NCI-H345 (cell line): ENCODE measurements around the gene TMEM26.
A peak's percentile ranks its signal among the peaks of the same experiment; 100 is the strongest.

ENCODE experiments used
- DNase-seq: peaks from one replicate; lab custom pipeline; 2025; lab: John Stamatoyannopoulos, UW

TMEM26 gene

DNA sequence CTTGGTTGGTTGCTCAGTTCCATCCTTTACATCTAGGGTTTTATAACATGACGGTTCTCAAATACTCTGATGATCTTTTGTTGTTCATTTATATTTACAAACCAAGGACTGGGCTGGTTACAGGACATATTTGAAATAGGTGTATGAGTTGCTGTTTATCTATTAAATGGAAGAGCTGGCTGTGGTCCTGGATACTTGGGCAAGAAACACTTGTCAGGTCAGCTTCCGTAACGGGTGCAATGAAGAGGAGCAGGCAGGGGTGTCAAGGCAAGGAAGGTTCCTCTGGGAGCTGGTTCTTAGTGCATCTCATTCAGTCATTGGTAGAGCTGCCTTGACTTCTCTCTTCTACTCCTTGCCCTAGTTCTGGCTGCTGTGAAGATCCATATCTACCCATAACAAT lies 4.8 kb upstream of the TMEM26 start:
- no peak for DNase-seq

DNA sequence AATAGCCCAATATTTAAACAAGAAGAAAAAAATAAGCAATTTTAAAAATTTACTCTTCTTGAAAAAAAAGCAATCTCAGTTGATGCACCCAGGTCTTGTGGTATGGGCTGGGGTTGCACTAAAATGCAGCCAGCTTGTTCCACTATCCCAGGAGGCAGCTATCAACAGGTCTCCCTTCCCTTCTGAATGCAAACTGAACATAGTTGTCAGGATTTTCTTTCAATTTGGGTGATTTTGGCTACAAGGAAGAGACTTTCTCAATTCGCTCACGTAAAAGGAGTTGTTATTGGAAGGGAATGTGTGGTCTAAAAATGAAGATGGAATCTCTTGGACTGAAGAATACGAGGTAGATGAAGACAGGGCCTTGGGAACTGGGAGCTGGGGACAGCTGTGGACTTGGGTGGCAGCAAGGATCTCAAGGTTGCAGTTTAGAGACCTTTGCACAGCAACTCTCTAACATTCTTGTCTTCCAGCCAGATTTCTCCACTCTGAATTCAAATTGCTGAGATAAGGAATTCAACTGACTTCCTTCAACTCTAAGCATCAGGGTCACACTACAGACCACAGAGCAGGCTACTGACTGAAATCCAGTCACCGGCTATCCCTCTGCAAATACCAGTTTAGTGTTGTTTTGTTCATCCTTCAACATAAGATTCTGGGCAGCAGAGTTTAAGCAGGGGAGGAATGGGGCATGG lies 3.1 kb upstream of the TMEM26 start:
- DNase-seq: no peak

DNA sequence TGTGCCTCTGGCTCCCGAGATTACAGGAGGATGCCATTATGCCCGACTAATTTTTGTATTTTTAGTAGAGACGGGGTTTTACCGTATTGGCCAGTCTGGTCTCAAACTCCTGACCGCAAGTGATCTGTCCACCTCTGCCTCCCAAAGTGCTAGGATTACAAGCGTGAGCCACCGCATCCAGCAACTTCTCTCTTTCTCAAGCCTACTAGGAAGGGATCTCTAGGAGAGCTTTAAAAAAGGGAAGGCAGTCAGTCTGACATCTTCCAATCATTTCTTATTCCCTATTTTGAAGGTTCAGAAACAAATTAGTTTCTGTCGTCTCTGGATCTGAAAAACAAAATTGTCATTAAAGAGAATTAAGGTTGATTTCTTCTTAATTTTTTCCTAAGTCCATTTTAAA lies 2.5 kb upstream of the TMEM26 start:
- DNase-seq: no peak

DNA sequence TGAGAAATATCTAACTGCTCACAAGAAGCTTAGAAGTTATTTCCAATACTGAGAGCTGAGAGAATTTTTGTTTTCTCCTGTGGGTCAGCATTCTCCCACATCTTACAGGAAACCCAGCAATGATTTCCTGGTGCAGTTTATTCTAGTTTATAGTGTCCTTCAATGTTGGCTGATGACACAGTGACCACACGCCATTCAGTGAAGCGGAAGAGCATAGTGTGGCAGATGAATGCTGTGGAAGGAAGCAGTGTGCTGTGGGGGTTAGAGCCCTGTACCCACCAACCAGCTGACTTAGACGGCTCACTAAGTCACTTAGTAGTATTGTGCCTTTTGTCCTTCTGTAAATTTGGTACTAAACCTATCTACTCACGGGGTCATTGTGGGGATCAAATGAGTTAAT lies 1.4 kb upstream of the TMEM26 start:
- no peak for DNase-seq

DNA sequence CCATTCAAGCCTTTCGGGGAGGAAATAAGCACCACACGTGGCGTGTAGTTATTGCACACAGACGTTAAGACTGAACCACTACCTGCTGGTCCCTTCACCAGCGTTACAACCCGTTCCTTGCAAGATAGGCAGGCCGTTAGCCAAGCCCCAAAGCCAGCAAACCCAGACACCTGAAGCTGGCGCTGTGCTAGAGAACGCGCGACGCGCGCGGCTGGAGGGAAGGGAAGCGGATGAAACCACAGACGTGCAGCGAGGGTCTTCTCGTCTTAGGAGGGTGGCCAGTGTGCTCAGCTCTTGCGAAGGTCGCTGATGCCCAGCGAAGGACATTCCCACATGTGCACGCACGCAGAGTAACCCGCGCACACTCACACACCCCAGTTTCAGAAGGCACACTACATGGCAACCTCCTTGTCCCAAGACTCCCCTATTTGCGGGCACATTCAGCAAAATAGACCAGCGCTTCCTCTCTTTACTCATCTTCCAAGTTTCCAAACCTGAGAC lies 980 bp downstream of the TMEM26 start:
- peak; percentile 11 for DNase-seq

DNA sequence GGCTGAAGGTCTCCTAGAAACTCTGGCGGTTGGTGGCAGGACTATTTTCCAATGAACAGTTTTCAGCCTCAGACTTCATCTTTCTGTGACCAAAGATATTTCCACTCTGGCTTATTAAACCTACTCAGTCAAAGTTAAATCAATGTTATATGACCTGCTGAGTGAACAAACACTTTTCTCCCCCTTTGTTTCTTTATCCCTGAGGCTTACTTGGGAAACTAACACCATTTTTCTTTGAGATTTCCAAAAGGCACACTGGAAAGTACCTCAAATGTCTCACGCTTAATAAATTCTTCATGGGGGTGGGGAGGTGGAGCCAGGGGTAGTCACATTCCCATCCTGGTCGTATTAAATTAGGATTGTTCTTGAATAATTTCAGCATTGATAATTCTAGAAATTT lies 1.8 kb downstream of the TMEM26 start:
- DNase-seq: no peak

DNA sequence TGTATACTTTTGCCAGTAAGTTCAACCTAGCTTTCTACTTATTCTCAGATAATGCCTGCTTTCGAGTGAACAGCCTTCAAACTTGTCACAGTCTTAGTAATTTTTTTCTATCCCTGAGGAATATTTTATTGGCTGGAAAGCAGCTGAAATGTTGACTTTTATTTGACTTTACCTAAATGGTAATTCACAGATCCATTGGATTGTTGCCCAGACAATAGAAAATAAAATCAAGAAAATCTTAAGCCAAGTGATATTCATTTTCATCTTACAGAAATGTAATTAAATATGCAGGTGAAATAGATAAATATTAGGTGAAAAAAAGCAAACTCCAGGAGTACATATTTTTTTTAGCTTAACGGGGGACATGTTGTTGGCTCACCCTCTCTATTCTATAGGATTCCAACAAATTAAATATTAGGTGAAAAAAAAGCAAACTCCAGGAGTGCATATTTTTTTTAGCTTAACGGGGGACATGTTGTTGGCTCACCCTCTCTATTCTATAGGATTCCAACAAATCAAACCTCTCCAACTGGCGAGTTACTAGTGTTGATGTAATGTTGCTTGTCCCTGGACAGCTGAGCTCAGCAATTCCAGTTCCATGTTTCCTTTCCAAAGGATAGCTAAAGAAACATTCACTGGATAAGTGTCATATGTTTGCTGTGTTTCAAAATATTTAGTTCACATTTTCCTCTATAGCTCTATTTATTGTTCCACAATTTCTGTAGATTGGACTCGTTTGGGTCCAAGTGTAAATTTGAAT lies 4.2 kb downstream of the TMEM26 start:
- DNase-seq: no peak

DNA sequence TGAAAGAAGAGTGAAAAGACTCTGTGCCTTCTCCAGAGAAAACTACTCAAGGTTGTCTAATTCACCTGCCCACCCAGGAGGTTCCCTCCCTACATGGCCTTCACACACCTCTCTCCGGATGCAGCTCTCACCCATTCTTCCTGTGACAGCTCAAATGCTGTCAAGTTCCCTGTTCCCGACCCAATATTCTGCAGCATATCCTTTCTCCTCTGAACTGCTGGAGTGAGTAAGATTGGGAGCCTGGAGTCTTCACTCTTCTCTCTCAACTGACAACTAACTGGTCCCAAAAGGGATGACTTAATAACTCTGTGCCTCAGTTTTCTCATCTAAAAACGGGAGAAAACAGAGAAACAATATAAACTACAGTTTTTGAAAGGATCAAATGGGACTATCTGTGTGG lies 5.1 kb downstream of the TMEM26 start:
- DNase-seq: no peak

DNA sequence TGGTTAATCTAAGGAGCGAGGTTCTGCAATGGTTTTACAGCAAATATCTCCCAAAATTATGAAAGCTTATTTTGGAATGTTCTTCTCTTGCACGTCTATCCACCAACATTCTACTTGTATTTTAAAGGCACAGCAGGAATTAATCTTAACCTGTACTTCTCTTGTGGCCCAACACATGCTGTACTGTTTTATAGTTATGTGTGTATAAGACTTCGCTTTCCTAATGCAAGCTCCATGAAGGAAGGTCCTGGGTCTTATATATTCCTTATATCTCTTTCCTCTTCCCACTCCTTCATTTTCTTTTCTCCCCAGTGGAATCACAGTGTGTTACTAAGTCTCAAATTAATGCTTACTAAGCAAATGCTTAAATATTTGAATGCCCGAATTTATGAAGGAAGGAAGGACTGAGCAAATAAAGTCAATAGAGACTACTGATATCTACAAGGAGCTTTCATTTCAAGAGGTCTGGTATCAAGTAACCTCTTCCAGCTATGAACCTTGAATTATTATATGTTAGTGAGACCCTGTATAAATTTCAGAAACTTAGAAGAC lies 14.0 kb downstream of the TMEM26 start:
- DNase-seq: no peak

DNA sequence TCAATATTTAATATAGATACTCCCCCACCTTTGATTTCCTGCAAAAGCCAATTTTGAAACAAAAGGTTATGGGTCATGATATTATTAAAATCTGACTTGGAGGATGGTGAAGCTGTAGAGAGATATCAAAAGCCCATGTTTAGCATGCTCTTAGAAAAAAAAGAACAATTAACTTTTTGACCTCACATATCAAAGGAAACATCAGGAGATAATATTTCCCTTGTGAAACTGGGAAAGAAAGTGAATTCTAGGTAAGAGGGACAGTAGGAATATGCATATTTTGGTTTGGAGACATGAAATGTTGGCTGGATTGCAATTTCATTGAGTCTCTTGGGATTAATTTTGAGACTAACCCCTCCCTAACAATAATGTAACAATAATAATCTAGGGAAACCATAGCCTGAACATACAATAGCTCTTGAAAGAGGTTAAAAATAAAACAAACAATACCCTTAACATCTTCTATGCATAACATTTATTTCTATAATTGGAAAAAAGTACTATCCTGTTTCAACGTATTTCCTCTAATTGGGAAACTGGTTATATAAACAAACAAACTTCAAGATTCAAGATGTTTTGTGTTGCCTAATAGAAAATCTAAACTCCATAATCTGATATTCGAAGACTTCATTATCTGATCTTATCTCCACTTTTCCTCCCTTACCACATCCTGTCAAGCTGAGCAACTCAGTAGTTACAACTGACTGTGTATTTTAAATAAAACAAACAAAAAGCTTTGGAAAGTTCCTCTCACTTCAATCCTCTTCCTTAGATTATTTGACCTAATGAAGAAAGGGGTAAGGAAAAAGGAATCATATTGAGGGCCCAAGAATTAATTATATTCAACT lies 14.8 kb downstream of the TMEM26 start:
- no peak for DNase-seq

DNA sequence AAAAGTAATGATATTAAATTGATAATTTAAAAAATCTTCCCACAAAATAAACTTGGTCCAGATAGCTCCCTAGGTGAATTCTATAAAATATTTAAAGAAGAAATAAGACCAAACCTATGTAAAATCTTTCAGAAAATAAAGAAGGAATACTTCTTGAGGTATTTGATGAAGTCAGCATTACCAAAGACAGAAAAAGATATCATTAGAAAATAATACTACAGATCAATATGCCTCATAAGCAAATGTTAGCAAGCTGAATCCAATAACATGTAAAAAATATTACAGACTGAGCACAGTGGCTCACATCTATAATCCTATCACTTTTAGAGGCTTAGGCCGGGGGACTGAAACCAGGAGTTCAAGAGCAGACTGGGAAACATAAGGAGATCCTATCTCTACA lies 30.0 kb downstream of the TMEM26 start:
- no peak for DNase-seq

DNA sequence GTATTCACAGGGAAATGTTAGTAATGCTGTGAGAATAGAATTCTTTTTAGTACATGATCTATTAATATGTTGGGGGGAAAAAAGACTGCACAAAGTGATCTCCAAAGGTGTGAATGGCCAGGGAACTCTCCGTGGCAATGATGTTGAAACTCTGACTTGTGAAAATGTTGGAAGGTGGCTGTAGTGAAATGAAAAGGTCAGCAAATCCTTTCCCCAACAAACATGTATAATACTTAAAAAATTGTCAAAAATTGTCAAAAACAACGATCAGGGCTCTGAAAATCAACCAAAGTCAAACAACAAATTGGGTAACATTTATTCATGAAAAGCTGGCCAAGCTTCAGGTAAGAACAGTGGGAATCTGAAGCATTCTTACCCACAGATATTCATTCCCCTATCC lies 35.5 kb downstream of the TMEM26 start:
- DNase-seq: no peak

DNA sequence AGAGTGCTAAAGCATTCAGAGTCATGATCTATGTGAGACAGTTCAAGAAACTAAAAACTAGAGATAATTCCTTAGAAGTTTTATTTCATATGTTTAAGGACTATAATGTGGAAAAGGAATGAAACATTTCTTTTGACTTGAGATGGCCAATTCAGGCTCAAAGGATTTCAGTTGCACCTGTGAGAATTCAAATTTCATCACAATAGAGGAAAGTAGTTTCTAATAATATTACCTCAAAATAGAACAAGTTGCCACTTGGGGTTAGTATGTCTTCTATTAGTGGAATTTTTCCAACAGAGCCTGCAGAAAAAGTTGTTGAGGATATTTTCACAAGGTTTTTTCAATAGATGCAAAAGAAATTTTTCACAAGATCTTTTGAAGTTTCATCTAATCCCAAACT lies 37.4 kb downstream of the TMEM26 start:
- no peak for DNase-seq

DNA sequence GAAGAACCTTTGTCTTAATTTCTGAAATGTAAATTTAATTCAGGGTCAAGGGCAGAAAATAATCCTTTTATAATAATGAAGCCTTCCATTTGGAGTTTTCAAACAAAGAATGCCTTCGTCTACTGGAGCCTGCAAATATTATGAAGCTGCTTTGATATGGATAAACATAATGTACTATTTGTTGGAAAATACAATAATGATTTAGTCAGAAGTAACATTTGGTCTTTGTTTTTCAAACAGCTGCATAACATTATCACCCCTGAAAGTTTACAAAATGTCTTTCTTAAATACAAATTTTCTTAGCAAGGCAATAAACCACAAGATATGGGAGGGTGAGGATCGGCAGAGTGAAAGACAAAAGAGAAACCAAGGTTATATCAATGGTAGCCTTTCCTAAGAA lies 41.5 kb downstream of the TMEM26 start:
- DNase-seq: no peak

DNA sequence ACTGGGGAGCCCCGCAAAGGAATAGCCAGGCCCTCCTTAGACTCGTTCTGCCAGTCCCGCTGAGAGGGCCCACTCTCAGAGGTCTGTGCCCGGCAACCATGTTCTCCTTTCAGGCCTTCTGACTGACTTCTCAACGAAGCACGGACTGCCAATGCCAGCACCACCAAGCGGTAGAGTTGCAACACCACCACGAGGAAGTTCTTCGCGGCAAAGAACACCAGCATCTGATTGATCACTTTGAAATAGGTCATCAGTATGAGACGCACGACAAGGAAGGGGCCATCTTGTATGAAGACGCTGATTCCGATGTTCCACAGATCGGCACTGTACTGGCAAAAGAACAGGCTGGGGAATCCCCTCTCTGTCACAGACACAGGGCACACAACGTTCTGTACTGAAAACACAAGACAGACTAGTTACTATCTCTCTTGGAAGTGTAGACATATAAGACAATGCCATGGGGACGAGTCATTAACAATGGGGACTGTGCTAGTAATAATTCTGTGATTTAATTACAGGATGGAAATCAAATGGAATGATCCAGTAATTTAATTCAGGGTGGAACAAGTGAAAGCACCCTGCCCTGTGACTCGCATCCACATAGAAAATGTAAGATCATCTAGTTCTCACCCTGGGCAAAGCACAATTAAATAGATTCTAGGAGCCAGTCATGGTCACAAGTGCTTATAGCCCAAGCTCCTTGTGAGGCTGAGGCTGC lies 42.7 kb downstream of the TMEM26 start:
- no peak for DNase-seq

DNA sequence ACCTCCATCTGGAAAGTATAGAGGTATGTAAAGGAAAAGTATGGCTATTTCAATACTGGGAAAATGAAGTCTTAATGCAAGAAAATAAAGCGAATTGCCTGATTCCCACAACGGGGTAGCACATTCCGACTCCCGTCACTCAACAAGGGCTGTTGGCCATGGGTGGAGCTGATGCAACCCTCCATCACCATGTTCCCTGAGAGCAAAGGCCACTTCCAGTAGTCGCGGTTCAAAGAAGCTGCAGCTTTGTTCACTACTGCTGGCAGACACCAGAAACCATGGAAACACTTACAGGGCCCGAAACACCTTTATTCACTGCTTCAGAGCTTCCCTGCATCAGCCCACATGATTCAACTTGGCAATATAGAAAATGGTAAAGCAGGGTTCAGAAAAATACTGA lies 44.0 kb downstream of the TMEM26 start:
- DNase-seq: no peak

DNA sequence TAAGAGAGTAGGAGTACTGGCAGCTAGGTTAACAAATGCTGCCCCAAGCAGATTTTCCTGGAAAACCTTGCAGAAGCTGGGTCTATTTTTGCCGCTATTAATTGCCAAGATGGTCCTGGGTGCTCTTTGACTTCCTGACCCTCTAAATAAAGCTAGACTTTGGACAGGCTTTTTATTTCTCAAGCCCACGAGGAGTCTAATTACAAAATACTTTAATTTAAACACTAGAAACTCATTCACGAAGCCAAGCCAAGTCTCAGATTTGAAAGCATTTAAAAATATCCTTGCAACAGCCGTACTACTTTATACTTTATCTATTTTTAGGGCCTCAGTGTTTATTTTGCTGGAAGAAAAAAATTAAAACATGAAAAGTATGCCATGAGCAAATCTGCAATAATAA lies 45.1 kb downstream of the TMEM26 start:
- no peak for DNase-seq

DNA sequence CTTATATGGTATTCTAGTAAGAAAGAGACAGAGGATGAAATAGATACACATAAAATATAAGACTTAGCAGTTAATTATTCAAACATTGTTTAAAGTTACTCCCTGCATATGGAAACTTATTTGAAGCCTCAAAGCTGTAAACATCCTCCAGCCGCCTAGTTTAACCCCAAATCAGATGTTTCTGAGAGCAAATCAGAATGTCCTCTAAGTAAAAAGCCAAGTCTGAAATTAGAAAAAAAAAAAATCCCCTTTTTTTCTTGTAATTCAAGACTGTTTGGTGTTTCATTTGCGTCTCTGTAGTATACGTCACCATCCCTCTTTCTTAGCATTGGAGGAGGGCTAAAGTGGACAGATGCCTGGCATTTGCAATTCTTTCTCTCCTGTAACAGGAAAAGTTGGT lies 46.4 kb downstream of the TMEM26 start:
- no peak for DNase-seq

DNA sequence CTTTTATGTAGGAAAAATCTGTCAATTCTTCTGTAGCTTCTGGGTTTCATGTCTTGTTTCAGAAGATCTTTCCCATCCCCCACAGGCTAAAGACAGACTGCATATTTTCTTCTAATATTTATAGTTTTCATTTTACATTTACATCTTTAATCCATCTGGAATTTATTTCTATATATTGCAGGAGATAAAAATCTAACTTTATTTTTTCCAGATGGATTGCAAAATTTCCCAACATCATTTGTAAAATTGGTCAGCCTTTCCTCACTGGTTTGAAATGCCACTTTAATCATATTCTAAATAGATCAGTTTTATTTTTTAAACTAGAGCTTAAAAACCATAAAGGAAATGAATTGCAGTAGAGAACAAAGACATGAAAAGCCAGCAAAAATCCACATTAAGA lies 46.9 kb downstream of the TMEM26 start:
- DNase-seq: no peak

DNA sequence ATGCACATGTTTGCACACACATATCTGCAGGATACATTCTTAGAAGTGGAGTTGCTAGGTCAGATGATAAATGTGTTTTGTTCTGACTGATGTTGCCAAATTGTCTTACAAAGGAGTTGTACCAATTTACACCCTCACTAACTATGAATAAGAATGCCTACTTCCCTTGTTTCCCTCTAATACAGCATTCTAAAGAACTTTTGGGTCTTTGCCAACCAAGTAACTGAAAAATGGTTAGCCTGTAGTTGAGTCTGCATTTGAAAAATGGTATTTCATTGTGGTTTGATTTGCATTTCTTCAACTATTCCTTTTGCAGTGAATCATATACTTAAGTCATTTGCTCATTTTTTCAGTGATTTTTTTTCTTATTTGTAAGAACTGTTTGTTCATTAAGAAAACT lies 48.4 kb downstream of the TMEM26 start:
- DNase-seq: no peak

DNA sequence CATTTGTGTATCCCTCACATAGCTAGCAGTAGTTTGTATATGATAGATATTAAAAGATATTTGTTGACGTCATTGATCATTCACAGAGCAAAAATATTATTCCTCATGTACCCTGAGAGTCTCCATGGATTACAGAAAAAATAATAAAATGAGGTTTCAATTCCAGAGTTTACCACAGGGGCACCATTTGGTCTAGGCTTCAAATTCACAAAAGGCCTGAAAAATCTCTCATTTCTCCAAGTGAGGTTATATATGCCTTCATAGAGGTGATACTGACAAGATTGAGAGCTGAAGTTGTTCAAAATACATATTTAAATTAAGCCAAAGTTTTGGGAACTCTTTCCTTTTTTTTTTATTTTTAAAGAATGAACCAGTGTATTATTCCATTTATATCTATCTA lies 52.7 kb downstream of the TMEM26 start:
- DNase-seq: no peak

DNA sequence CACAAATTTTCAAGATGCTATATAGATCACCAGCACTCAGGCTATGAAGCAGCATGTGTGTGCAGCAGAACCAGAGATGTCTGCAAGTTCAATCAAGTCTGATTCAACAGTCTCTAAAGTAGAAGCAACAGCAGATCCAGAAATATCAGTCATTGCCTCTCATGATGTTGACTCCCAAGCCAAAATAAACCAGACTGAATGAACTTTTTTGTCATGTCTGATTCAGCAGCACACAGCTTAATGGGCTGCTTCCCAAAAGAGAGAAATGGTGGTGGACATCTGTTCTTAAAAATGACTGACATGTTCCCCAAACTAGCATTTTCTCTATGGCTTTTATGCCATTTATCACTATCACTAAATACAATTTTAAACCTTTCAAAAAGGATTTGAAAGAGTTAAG lies 53.8 kb downstream of the TMEM26 start:
- DNase-seq: no peak
